ENCODE measurements around the gene UNC13C. TPM values are rescaled to one million over a fixed set of nuclear protein-coding genes. Genes with fewer than 3 reads are reported as not detected.
A peak's percentile ranks its signal among the peaks of the same experiment; 100 is the strongest.

UNC13C gene
- polyA plus RNA-seq, 1 donor = 1.1 TPM

- 80% methylated on average over 1 of the region's 6 CpGs for WGBS (ENCODE audit: insufficient coverage, low lambda C conversion rate)
These were observed 304.1 kb downstream of the UNC13C start for GRCh38 chr15:54282228-54282836.

GRCh38 chr15:54288049-54288448, 309.8 kb downstream of the UNC13C start:
- DNase-seq = peak in 1 of 2 donors; percentile 1
- H3K4me1 ChIP-seq (ENCODE audit: control insufficient read depth, insufficient read depth, low read length) = no peaks in the 10 kb centered on the region
- no peak overlapping the region for H3K4me3 ChIP-seq (ENCODE audit: low read length)
- no peaks in the 10 kb centered on the region for H3K36me3 ChIP-seq (ENCODE audit: control insufficient read depth, insufficient read depth, low read length)
- H3K9me3 ChIP-seq (ENCODE audit: control insufficient read depth, low read depth, low read length) = no peaks in the 10 kb centered on the region
- no peaks in the 10 kb centered on the region for H3K27me3 ChIP-seq (ENCODE audit: control insufficient read depth, insufficient read depth, low read length)
- no peak overlapping the region for H3K27ac ChIP-seq (ENCODE audit: low read length)
- no CpG with 5 or more reads among the region's 1 CpG for WGBS (ENCODE audit: insufficient coverage, low lambda C conversion rate)

More at GRCh38 chr15:54282228-54282836, 304.1 kb downstream of the UNC13C start:
- Histone ChIP-seq H3K36me3 (ENCODE audit: control insufficient read depth, insufficient read depth, low read length) (no peaks in the 10 kb centered on the region), H3K4me3 (ENCODE audit: low read length) (no peak overlapping the region), H3K4me1 (ENCODE audit: control insufficient read depth, insufficient read depth, low read length) (no peaks in the 10 kb centered on the region), H3K27ac (ENCODE audit: low read length) (no peak overlapping the region), H3K27me3 (ENCODE audit: control insufficient read depth, insufficient read depth, low read length) (no peaks in the 10 kb centered on the region), H3K9me3 (ENCODE audit: control insufficient read depth, low read depth, low read length) (no peaks in the 10 kb centered on the region)
- no peak for DNase-seq

- DNase-seq = no peak
- no CpG with 5 or more reads among the region's 4 CpGs for WGBS (ENCODE audit: insufficient coverage, low lambda C conversion rate)
- Histone ChIP-seq H3K4me1 (ENCODE audit: control insufficient read depth, insufficient read depth, low read length) (no peaks in the 10 kb centered on the region), H3K36me3 (ENCODE audit: control insufficient read depth, insufficient read depth, low read length) (no peaks in the 10 kb centered on the region), H3K27ac (ENCODE audit: low read length) (no peak overlapping the region), H3K27me3 (ENCODE audit: control insufficient read depth, insufficient read depth, low read length) (no peaks in the 10 kb centered on the region), H3K9me3 (ENCODE audit: control insufficient read depth, low read depth, low read length) (no peaks in the 10 kb centered on the region), H3K4me3 (ENCODE audit: low read length) (no peak overlapping the region)
These were observed 311.4 kb downstream of the UNC13C start for GRCh38 chr15:54289590-54290136.

GRCh38 chr15:54298396-54298795, 320.2 kb downstream of the UNC13C start:
- Histone ChIP-seq H3K27ac (ENCODE audit: low read length) (no peak overlapping the region), H3K9me3 (ENCODE audit: control insufficient read depth, low read depth, low read length) (no peaks in the 10 kb centered on the region), H3K36me3 (ENCODE audit: control insufficient read depth, insufficient read depth, low read length) (no peaks in the 10 kb centered on the region), H3K4me1 (ENCODE audit: control insufficient read depth, insufficient read depth, low read length) (no peaks in the 10 kb centered on the region), H3K4me3 (ENCODE audit: low read length) (no peak overlapping the region), H3K27me3 (ENCODE audit: control insufficient read depth, insufficient read depth, low read length) (no peaks in the 10 kb centered on the region)
- DNase-seq = no peak
- WGBS (ENCODE audit: insufficient coverage, low lambda C conversion rate) = 100% methylated on average over 1 of the region's 3 CpGs

- no peak overlapping the region for H3K27ac ChIP-seq (ENCODE audit: low read length)
- no peaks in the 10 kb centered on the region for H3K4me1 ChIP-seq (ENCODE audit: control insufficient read depth, insufficient read depth, low read length)
- H3K36me3 ChIP-seq (ENCODE audit: control insufficient read depth, insufficient read depth, low read length) = no peaks in the 10 kb centered on the region
- H3K27me3 ChIP-seq (ENCODE audit: control insufficient read depth, insufficient read depth, low read length) = no peaks in the 10 kb centered on the region
- no peaks in the 10 kb centered on the region for H3K9me3 ChIP-seq (ENCODE audit: control insufficient read depth, low read depth, low read length)
- no peak overlapping the region for H3K4me3 ChIP-seq (ENCODE audit: low read length)
- DNase-seq = no peak
- WGBS (ENCODE audit: insufficient coverage, low lambda C conversion rate) = 100% methylated on average over 2 of the region's 3 CpGs
These were observed 326.1 kb downstream of the UNC13C start for GRCh38 chr15:54304321-54304720.

GRCh38 chr15:54305138-54305537, 326.9 kb downstream of the UNC13C start:
- WGBS (ENCODE audit: insufficient coverage, low lambda C conversion rate) = no CpG with 5 or more reads among the region's 1 CpG
- H3K27me3 ChIP-seq (ENCODE audit: control insufficient read depth, insufficient read depth, low read length) = no peaks in the 10 kb centered on the region
- no peak for DNase-seq
- H3K4me3 ChIP-seq (ENCODE audit: low read length) = no peak overlapping the region
- H3K4me1 ChIP-seq (ENCODE audit: control insufficient read depth, insufficient read depth, low read length) = no peaks in the 10 kb centered on the region
- no peak overlapping the region for H3K27ac ChIP-seq (ENCODE audit: low read length)
- H3K9me3 ChIP-seq (ENCODE audit: control insufficient read depth, low read depth, low read length) = no peaks in the 10 kb centered on the region
- H3K36me3 ChIP-seq (ENCODE audit: control insufficient read depth, insufficient read depth, low read length) = no peaks in the 10 kb centered on the region

GRCh38 chr15:54307252-54307902, 329.1 kb downstream of the UNC13C start:
- 67% methylated on average over 2 of the region's 3 CpGs for WGBS (ENCODE audit: insufficient coverage, low lambda C conversion rate)
- Histone ChIP-seq H3K4me3 (ENCODE audit: low read length) (no peak overlapping the region), H3K27me3 (ENCODE audit: control insufficient read depth, insufficient read depth, low read length) (no peaks in the 10 kb centered on the region), H3K9me3 (ENCODE audit: control insufficient read depth, low read depth, low read length) (no peaks in the 10 kb centered on the region), H3K4me1 (ENCODE audit: control insufficient read depth, insufficient read depth, low read length) (no peaks in the 10 kb centered on the region), H3K36me3 (ENCODE audit: control insufficient read depth, insufficient read depth, low read length) (no peaks in the 10 kb centered on the region), H3K27ac (ENCODE audit: low read length) (no peak overlapping the region)
- no peak for DNase-seq

- H3K4me1 ChIP-seq (ENCODE audit: control insufficient read depth, insufficient read depth, low read length) = no peaks in the 10 kb centered on the region
- no peak overlapping the region for H3K27ac ChIP-seq (ENCODE audit: low read length)
- no peaks in the 10 kb centered on the region for H3K9me3 ChIP-seq (ENCODE audit: control insufficient read depth, low read depth, low read length)
- H3K36me3 ChIP-seq (ENCODE audit: control insufficient read depth, insufficient read depth, low read length) = no peaks in the 10 kb centered on the region
- no peak for DNase-seq
- 100% methylated on average over 2 of the region's 2 CpGs for WGBS (ENCODE audit: insufficient coverage, low lambda C conversion rate)
- no peaks in the 10 kb centered on the region for H3K27me3 ChIP-seq (ENCODE audit: control insufficient read depth, insufficient read depth, low read length)
- no peak overlapping the region for H3K4me3 ChIP-seq (ENCODE audit: low read length)
These were observed 329.7 kb downstream of the UNC13C start for GRCh38 chr15:54307926-54308325.

- no peaks in the 10 kb centered on the region for H3K27me3 ChIP-seq (ENCODE audit: control insufficient read depth, insufficient read depth, low read length)
- DNase-seq = no peak
- no peak overlapping the region for H3K4me3 ChIP-seq (ENCODE audit: low read length)
- no peaks in the 10 kb centered on the region for H3K4me1 ChIP-seq (ENCODE audit: control insufficient read depth, insufficient read depth, low read length)
- H3K36me3 ChIP-seq (ENCODE audit: control insufficient read depth, insufficient read depth, low read length) = no peaks in the 10 kb centered on the region
- H3K27ac ChIP-seq (ENCODE audit: low read length) = no peak overlapping the region
- no peaks in the 10 kb centered on the region for H3K9me3 ChIP-seq (ENCODE audit: control insufficient read depth, low read depth, low read length)
These were observed 334.3 kb downstream of the UNC13C start for GRCh38 chr15:54312528-54312927.

- Histone ChIP-seq H3K27ac (ENCODE audit: low read length) (no peak overlapping the region), H3K9me3 (ENCODE audit: control insufficient read depth, low read depth, low read length) (no peaks in the 10 kb centered on the region), H3K36me3 (ENCODE audit: control insufficient read depth, insufficient read depth, low read length) (no peaks in the 10 kb centered on the region), H3K4me3 (ENCODE audit: low read length) (no peak overlapping the region), H3K27me3 (ENCODE audit: control insufficient read depth, insufficient read depth, low read length) (no peaks in the 10 kb centered on the region), H3K4me1 (ENCODE audit: control insufficient read depth, insufficient read depth, low read length) (no peaks in the 10 kb centered on the region)
- 100% methylated on average over 1 of the region's 6 CpGs for WGBS (ENCODE audit: insufficient coverage, low lambda C conversion rate)
- no peak for DNase-seq
These were observed 343.2 kb downstream of the UNC13C start for GRCh38 chr15:54321426-54321825.

GRCh38 chr15:54322341-54322740, 344.1 kb downstream of the UNC13C start:
- no peaks in the 10 kb centered on the region for H3K27me3 ChIP-seq (ENCODE audit: control insufficient read depth, insufficient read depth, low read length)
- no peak overlapping the region for H3K27ac ChIP-seq (ENCODE audit: low read length)
- WGBS (ENCODE audit: insufficient coverage, low lambda C conversion rate) = 67% methylated on average over 1 of the region's 1 CpG
- H3K36me3 ChIP-seq (ENCODE audit: control insufficient read depth, insufficient read depth, low read length) = no peaks in the 10 kb centered on the region
- H3K4me3 ChIP-seq (ENCODE audit: low read length) = no peak overlapping the region
- no peak for DNase-seq
- H3K9me3 ChIP-seq (ENCODE audit: control insufficient read depth, low read depth, low read length) = no peaks in the 10 kb centered on the region
- H3K4me1 ChIP-seq (ENCODE audit: control insufficient read depth, insufficient read depth, low read length) = no peaks in the 10 kb centered on the region
